ENCODE data around the gene PRKG1. TPM values are rescaled to one million over a fixed set of nuclear protein-coding genes. Genes with fewer than 3 reads are reported as not detected.

PRKG1 gene
- total RNA-seq, 1 experiment from 2014 or later, result 10.4 TPM

- Histone ChIP-seq H4K91ac (ENCODE audit: insufficient read length, low read depth, low read length) (no peak overlapping the region), H3K79me1 (ENCODE audit: insufficient read depth, low read depth, low read length, poor library complexity, severe bottlenecking) (no peaks in the 10 kb centered on the region), H3K27ac (ENCODE audit: insufficient read length, low read depth, low read length) (no peak overlapping the region), H2AFZ (ENCODE audit: low read length) (no peak overlapping the region), H3K79me2 (ENCODE audit: insufficient read depth, low read length) (no peaks in the 10 kb centered on the region), H4K20me1 (ENCODE audit: control insufficient read depth, insufficient read depth, insufficient read length) (no peaks in the 10 kb centered on the region), H3K18ac (ENCODE audit: insufficient read length, low read depth, low read length) (no peak overlapping the region), H3K4me1 (ENCODE audit: insufficient read depth, low read length) (no peaks in the 10 kb centered on the region; the same call in 1 of the 2 replicates), H2BK120ac (ENCODE audit: low read depth, low read length, poor library complexity, severe bottlenecking) (no peak overlapping the region), H3K9ac (ENCODE audit: extremely low read depth, insufficient read length, low read length) (no peak overlapping the region), H3K56ac (ENCODE audit: insufficient read length, low read depth, low read length) (no peak overlapping the region), H2AK5ac (ENCODE audit: insufficient read length, low read length) (no peak overlapping the region), H3K23me2 (ENCODE audit: insufficient read length, low read depth, low read length, poor library complexity, severe bottlenecking) (no peaks in the 10 kb centered on the region), H4K5ac (ENCODE audit: insufficient read length, low read depth, low read length) (no peak overlapping the region), H3K23ac (ENCODE audit: insufficient read length, low read depth, low read length) (no peak overlapping the region), H3T11ph (ENCODE audit: low read length) (no peak overlapping the region), H3K4me2 (ENCODE audit: insufficient read depth, insufficient read length, low read length) (no peak overlapping the region), H2BK20ac (ENCODE audit: low read depth, low read length, poor library complexity, severe bottlenecking) (no peak overlapping the region), H3K14ac (ENCODE audit: insufficient read depth, low read length) (no peak overlapping the region), H2BK12ac (ENCODE audit: insufficient read length, low read depth, low read length) (no peak overlapping the region), H3K27me3 (ENCODE audit: insufficient read depth, low read length) (no peaks in the 10 kb centered on the region), H2BK15ac (ENCODE audit: low read depth, low read length) (no peak overlapping the region), H2BK5ac (ENCODE audit: insufficient read length, low read length) (no peak overlapping the region), H3K4ac (ENCODE audit: low read depth, low read length) (no peak overlapping the region), H4K8ac (replicated peaks; ENCODE audit: insufficient read length, low read depth, low read length) (no peak overlapping the region), H3K9me3 (ENCODE audit: control insufficient read depth, low read depth, low read length) (no peaks in the 10 kb centered on the region)
- Mint-ChIP-seq H3K27ac (no peak overlapping the region), H3K4me3 (no peak overlapping the region), H3K9me3 (no peaks in the 10 kb centered on the region), H3K36me3 (ENCODE audit: insufficient read depth in 1 of 3, low read depth in 3 of 3) (no peaks in the 10 kb centered on the region), H3K27me3 (ENCODE audit: low read depth) (no peaks in the 10 kb centered on the region), H3K4me1 (peaks cover 7 to 9% of the 10 kb centered on the region in 2 experiments)
- no CpG with 5 or more reads among the region's 2 CpGs for WGBS (ENCODE audit: extremely low coverage, insufficient read length, low lambda C conversion rate)
- DNase-seq, result no peak
- no peak for TF ChIP-seq CTCF (conservative IDR thresholded peaks at IDR 0.05)
Measured at GRCh38 chr10:51658000-51658399, 583.7 kb downstream of the PRKG1 start.

Data from H9 (cell line).